HG03064 (cell line): ENCODE results near the gene TYW1B.
"Not testable (repeated sequence)": the region's sequence is repeated elsewhere in the genome, so short reads cannot be mapped to it uniquely, and the experiment has no call there.

Source experiments
- ATAC-seq: cut with Tn5 transposase; IDR thresholded peaks from one replicate; pipeline ENCODE4 v1.9.1; 2021; ENCODE audit warnings: low read depth; ENCODE audit not compliant: unreplicated experiment

Gene TYW1B

DNA sequence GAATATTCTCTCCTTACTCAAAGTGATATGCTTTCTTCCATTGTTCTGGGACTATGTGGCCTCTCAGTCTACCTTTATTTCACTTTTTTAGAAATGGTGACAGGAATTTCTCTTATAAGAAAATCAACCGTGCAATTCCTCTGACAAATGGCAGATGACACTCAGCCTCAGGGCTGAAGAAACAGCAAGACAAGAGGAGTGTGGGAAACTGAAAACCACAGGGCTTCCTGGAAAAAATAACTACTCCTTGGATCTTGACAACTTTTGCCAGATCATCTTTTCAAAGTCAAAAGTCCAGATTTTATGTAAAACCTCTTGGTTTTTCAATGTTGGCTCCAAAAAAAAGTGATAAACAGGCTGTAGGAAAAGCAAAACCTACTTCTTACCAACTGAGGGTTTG lies 121.5 kb downstream of the TYW1B start:
- ATAC-seq = no peak

DNA sequence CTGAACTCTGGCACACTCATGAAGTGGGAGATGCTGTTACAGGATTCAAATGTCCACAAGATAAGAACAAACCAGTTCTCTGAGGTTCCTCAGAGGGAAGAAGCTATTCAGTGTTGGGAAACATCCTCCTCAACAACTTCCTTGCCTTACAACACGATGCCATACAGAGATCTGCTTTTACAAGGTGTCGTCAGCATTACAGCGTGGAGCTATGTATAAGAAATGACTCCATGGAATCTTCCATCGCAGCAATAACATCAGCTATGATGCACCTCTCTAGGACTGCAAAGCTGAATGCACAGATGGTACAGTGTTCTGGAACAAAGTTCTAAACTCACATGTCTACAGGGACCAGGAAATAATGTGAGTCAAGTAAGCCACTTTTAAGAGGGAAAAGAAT lies 122.3 kb downstream of the TYW1B start:
- not testable (repeated sequence) for ATAC-seq

DNA sequence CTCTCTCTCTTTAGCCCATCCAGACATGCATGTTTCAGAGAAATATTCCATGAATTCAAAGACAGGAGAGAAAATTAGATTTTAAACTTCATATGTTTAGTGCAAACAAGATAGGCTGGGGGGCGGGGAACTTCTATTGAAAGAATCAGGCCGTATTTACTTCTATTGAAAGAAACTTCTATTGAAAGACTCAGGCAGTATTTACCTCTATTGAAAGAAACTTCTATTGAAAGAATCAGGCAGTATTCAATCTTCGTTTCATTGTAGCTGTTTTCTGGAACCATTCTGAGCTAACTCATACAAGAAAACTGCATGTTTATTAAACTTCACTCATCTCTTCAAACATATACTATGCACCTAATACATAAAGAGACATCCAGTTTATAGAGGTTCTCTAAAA lies 123.1 kb downstream of the TYW1B start:
- ATAC-seq = no peak

DNA sequence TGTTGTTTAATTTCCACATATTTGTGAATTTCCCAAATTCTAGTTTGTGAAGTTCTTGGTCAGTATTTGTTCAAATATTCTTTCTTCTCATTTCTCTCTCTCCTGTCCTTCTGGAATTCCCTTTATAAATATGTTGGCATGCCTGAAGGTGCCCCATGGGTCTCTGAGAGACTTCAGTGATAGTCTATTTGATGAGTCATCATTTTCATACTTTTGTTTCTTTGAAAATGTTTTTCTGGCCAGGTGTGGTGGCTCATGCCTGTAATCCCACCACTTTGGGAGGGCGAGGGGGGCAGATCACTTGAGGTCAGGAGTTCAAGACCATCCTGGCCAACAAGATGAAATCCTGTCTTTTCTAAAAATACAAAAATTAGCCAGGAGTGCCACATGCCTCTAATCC lies 127.5 kb downstream of the TYW1B start:
- not testable (repeated sequence) for ATAC-seq

DNA sequence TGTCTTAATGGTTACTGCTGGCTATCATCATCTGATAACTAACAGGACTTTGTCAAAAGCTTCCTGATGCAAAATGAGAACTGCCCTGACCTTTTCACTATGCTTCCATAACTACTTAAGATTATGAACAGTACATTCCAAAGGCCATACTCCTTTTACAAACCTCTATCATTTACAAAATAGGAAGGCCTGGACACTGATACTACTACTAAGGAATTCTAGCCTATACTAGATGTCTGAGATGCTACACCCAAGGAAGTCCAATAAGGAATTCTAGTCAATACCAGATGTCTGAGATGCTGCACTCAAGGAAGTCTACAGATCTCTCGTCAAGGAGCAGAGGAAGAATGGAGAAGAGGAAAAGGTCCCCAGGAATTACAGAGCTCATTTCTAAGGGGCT lies 130.9 kb downstream of the TYW1B start:
- not testable (repeated sequence) for ATAC-seq

DNA sequence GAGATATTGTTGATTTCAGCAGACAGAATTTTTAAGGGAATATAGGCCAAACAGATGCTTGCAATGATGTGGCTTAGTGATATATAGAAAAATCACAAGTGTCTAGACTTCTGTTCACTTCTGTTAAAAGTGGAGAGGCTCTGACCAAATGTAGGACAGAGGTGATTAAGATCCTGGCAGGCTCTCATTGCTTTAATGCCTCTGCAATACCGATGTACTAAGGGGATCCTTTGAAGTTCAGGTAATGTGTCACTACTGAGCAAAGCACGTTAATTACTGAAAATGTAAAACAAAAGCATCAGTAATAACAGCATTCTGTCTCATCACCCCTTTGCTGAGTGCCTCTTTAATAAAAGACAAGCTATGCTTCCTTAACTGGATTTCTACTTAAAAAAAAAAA lies 131.4 kb downstream of the TYW1B start:
- ATAC-seq = not testable (repeated sequence)

DNA sequence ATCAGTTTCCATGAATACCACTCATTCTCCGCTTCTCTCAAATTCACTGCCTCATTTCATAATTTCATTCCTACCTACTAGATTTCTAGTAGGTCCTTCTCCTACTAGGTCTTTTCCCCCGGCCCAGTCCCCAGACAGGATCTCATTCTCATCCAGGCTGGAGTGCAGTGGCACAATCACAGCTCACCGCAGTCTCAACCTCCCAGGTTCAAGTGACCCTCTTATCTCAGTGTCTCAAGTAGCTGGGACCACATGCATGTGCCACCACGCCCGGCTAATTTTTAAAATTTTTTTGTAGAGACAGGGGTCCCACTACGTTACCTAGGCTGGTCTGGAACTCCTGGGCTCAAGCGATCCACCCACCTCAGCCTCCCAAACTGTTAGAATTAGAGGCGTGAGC lies 132.5 kb downstream of the TYW1B start:
- not testable (repeated sequence) for ATAC-seq

DNA sequence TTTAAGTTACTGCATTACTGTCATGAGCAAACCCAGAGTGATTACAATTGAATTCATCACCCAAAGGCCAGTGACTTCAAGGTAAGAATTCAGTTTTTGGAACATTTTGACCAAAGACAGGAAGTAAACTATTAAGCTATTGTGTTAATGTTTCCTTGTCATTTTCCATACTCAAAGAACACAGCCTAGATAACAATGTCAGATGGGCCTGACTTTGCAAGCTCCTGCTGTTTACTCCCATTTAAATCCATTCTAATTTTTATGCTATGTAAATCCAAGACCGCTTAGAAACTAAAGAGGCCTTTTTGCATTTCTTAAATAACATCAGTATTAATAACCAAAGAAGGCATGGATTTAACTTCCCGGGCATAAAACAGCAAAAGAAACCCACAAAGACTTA lies 136.6 kb downstream of the TYW1B start:
- ATAC-seq = not testable (repeated sequence)

DNA sequence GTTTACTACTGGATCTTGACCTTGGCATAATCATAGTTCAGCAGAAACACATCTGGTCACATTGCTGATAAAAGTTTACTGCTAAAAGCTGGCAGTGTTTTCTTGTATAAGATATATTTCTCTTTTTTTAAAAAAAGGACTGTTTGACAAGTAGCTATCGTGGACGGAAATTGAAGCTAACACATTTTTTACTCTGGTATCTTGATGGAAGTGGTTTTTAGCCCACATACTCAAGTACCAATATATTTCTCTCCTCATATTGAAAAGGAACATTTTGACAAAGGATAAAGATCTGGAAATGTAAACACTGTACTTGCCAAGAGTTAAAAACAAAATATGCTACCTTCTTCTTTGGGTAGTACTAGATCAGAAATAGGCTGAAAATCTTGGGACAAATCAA lies 137.8 kb downstream of the TYW1B start:
- not testable (repeated sequence) for ATAC-seq

DNA sequence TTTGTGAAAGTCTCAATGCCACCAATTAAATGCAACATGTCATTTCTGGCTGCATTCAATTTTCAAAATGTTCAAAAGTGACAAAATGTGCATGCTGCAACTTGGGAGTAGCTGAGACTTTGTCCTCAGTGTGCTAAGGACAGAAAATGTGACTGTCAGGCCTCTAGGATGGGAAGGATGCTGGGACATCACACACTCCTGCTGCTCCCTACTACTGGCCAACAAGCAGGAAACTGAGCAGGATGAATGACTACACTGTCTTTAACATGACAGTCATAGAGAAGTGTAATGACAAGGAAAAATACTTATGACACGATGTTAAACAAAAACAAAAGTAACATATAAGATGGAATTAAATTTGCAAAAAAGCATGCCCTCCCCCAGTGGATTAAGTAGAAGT lies 138.7 kb downstream of the TYW1B start:
- not testable (repeated sequence) for ATAC-seq

DNA sequence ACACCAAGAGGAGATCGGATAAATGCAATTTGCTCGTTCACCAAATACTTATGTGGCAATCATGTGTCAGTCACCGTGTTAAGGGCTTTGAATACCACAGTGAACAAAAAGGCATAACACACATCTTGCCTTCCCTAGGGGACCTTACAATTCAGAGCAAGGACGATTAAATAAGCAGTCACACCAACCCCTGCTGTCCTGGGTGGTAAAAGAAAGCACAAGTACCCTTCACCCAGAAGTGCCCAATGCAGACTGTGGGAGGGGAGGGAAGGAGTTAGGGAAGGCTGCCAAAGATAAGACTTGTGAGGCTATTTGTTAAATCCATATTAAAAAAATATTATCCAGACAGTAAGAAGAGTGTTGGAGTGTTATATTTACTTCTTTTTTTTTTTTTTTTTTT lies 146.8 kb downstream of the TYW1B start:
- ATAC-seq = not testable (repeated sequence)

DNA sequence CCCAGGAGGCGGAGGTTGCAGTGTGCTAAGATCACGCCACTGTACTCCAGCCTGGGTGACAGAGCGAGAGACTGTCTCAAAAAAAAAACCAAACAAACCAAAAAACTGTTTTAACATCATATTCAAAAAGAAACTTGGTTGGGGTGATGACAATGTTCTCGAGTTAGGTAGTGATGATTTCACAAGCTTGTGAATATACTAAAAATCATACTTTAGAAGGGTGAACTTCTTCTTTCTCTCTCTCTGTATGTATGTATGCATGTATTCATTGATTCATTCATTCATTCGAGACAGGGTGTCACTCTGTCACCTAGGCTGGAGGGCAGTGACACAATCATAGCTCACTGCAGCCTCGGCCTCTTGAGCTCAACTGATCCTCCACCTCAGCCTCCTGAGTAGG lies 151.1 kb downstream of the TYW1B start:
- not testable (repeated sequence) for ATAC-seq

DNA sequence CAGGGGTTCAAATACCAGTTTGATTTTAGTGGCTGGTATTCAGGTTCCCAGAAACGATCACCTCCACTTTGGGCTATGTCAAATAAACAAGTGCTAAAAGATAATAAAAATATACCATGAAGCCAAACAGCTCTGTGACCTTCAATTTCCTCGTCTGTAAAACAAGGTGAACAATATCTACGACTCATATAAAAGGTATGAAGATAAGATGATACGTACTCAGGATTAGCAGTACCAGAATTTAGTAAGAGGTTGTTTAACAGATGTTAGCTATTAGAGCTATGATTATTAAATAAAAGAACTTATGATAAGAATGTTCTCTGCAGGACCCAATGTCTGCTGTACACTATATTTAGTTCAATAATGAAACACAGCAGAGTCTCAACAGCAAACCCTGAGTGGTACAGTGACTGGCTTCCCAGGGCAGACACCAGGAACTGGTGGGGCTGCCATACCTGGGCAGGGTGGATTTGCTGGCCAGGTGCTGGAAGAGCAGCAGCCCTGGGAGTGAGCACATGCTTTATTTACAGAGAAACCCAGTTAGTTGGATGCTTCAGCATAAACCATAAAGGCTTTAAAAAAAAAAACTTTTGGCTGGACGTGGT lies 151.8 kb downstream of the TYW1B start:
- not testable (repeated sequence) for ATAC-seq

DNA sequence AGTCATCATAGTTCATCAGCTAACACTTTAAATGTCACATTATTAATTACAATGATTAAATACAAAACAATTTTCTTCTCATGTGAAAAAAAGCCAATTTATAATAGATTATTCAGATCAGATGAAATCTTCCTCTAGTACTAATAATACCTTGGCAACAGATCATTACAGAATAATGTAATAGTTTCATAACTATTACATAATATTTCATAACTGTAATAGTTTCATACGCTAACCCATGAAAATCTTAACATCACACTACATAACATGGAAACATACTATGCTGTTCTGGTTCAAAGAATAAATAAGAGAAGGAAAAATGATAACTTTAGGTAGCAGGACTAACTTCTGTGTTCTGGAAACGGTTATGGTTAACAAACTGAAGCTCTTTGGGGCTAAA lies 152.3 kb downstream of the TYW1B start:
- ATAC-seq = not testable (repeated sequence)

DNA sequence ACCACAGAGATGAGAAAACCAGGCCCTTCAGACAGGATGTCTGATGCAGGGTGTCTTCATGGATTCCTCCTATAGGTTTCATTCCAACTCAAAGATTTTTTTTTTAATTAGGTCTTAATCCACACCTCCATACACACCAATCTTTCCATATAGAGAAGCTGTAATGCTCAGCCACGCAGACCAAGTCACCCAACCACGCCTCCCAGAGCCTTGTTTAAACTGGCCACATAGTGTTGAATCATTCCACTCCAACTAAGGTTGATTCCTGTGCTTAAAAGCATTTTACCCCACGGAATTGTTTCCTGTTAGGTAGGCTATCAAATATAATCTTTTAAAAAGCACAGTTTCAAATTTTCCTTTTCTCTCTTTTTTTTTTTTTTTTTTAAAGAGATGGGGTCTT lies 153.6 kb downstream of the TYW1B start:
- ATAC-seq = no peak

DNA sequence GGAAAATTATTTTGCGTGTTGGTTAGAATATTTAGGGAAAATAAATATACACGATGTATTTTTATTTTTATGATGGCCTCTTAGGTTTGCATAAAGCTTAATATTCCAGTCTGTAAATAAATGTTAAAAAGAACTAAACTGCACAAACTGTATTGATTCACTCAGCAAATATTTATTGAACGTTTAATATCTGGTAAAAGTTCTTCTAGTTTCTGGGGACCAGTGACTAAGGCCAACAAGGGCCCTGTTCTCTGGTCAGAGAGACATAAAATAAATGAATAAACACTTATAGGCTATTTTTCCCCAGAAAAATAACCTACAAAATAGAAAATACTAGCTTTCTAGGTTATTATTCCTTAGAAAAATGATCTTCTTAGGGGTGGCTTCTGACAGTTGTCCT lies 157.2 kb downstream of the TYW1B start:
- not testable (repeated sequence) for ATAC-seq

DNA sequence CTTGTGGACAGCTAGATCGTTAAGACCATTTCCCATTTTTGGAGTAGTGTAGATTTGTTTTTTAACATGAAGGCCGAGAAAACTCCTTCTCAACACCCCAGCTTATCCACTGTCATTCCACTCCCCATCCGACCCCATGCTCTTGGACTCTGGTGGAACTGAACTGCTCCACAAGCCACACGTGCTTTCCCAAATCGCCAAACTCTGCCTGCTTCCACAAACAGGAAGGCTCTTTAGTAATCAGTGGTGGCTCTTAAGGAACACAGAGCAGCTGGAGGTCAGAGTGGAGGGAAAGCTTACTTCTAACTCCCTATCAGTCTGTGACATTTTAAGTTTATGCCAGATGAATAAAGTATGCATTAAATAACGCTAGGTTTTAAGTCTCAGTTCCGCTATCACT lies 159.6 kb downstream of the TYW1B start:
- ATAC-seq = not testable (repeated sequence)

DNA sequence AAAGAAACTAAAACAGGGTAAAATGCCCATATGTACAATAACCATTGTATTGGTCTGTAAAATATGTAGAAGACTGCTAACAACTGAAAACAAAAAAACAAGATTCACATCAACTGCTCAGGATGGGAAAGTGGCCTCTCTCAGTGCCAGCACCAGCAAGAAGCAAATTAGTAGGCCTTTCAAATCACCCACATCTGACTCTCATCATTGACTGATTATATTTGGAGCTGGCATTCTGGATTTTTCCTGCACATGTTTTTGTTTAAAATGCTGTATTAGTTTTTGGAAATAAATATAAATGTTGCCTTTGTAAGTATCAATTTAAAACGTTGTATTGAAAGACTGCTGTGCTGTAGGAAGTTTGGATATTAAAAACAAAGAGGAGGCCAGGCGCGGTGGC lies 161.0 kb downstream of the TYW1B start:
- ATAC-seq = not testable (repeated sequence)

DNA sequence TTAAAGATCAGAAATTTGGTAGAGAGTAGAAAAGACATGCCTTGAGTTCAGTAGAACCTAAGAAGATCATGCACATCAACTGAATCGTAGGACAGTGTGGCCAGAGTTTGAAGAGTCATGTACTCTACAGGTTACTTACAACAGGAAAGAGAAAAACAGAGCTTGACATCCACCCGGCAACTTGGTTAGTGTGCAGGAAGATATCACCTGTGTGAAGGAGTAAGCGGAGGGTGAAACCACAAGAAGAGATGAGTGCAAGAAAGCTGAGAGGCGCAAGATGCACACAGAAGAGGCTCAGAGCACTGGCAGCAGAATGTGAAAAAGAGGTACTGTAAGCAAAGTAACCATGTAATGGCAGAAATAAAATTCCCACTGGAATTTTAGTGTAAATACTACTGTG lies 179.4 kb downstream of the TYW1B start:
- not testable (repeated sequence) for ATAC-seq

DNA sequence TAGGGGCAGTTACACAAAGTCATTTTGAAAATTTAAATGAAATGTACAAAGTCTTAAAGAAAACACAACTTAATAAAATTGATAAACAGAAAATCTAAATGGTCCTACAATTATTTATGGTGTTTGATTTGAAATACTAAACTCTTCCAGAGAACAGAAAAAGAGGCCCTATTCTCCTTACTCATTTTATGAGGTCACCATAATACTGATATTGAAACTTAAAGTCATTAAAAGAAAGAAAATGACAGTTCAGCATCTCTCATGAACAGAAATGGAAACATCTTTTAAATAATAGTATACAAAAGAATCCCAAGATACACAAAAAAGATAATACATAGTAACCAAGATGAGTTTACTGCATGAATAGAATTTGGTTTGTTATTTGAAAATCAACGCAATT lies 184.3 kb downstream of the TYW1B start:
- not testable (repeated sequence) for ATAC-seq

DNA sequence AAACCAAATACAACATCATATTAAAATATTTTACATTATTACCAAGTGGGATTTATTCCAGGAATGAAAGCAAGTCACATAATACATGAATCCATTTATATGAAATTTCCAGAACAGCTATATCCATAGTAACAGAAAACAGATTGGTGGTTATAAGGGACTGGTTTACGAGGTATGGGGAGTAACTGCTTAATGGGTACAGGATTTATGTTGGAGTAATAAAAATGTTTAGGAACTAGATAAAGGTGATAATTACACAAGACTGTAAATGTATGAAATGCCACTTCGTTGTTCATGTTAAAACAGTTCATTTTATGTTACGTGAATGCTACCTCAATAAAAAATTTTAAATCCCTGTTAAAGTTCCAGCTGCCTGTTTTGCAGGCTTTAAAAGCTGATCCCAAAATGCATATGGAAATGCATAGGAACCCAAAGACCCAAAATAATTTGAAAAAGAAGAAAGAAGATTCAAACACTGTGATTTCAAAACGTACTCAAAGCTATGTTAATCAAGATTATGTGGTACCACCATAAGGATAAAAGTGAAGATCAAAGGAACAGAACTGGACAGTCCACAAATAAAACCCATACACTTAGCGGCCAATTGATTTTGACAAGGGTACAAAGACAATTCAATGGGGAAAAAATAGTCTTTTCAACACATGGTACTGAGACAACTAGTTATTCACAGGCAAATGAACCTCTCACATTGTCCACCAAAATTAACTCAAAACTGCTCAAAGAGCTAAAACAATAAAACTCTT lies 186.3 kb downstream of the TYW1B start:
- ATAC-seq = not testable (repeated sequence)

DNA sequence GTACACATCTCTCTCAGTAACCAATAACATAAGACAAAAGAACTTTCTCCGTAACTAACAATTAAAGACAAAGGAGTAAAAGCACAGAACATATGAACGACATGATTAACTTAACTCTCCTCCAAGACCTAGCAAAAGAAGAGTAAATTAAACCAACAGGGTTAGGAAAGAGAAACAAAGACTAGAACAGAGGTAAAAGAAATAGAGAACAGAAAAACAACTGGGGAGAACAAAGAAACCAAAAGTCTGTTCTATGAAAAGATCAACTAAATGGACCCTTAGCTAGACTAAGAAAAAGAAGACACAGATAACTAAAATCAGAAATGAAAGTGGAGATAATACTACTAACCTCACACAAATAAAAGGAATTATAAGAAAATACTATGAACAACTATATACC lies 187.3 kb downstream of the TYW1B start:
- not testable (repeated sequence) for ATAC-seq
